Measurements from ENCODE around the gene IZUMO1.

The IZUMO1 gene

GRCh38 chr19:48711106-48711662, 35.5 kb downstream of the IZUMO1 start:
- peak overlapping the region in 1 of 3 experiments; percentile 36 for H3K27ac Mint-ChIP-seq
- TF ChIP-seq CTCF (IDR thresholded peaks at IDR 0.05; ENCODE audit: unreplicated experiment in 3 of 3): no peak
- peaks cover 16% of the 10 kb centered on the region for H3K4me1 Mint-ChIP-seq
- peak overlapping the region; percentile 56 to 75 (median 71) for H3K4me3 Mint-ChIP-seq
- no peaks in the 10 kb centered on the region for H3K27me3 Mint-ChIP-seq (ENCODE audit: low read depth)
- H3K36me3 Mint-ChIP-seq (ENCODE audit: low read depth): peaks cover 14% of the 10 kb centered on the region
- H3K9me3 Mint-ChIP-seq: no peaks in the 10 kb centered on the region

DNA sequence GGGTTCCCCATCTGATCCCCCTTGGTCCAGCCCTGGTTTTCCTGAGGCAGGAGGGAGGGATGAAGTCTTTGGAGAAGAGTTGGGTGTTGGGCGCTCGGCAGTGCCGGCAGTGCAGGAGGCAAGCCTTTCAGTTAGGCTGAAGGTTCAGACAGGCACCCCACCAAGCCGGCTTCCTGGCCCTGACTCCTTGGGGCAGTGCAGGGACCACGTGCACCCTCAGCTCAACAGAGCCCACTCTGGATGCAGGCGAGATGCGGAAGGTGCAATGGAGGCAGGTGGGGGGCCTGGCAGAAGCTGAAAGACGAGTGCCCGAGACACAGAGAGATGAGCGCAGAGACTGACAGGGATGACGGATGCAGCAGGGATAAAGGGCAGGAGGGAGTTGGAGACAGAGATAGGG, 38.2 kb downstream of the IZUMO1 start:
- Mint-ChIP-seq H3K27ac (no peak overlapping the region), H3K4me3 (peak overlapping the region in 1 of 3 experiments; percentile 12), H3K36me3 (ENCODE audit: low read depth) (peaks cover 34% of the 10 kb centered on the region), H3K9me3 (no peaks in the 10 kb centered on the region), H3K27me3 (ENCODE audit: low read depth) (peaks cover 5% of the 10 kb centered on the region), H3K4me1 (peaks cover 6% of the 10 kb centered on the region)
- TF ChIP-seq CTCF (IDR thresholded peaks at IDR 0.05; ENCODE audit: unreplicated experiment in 3 of 3): no peak

- H3K4me1 Mint-ChIP-seq: peaks cover 6% of the 10 kb centered on the region
- peaks cover 43% of the 10 kb centered on the region for H3K36me3 Mint-ChIP-seq (ENCODE audit: low read depth)
- H3K27ac Mint-ChIP-seq: peak overlapping the region in 1 of 3 experiments; percentile 73
- TF ChIP-seq CTCF (IDR thresholded peaks at IDR 0.05; ENCODE audit: unreplicated experiment in 3 of 3): no peak
- H3K9me3 Mint-ChIP-seq: no peaks in the 10 kb centered on the region
- no peak overlapping the region for H3K4me3 Mint-ChIP-seq
- peaks cover 9% of the 10 kb centered on the region for H3K27me3 Mint-ChIP-seq (ENCODE audit: low read depth)
Observed at GRCh38 chr19:48705431-48705830, 41.3 kb downstream of the IZUMO1 start.

GRCh38 chr19:48703316-48703715, 43.4 kb downstream of the IZUMO1 start:
- H3K27ac Mint-ChIP-seq: no peak overlapping the region
- H3K4me1 Mint-ChIP-seq: peaks cover 6% of the 10 kb centered on the region
- TF ChIP-seq CTCF (IDR thresholded peaks at IDR 0.05; ENCODE audit: unreplicated experiment in 3 of 3): no peak
- H3K27me3 Mint-ChIP-seq (ENCODE audit: low read depth): peaks cover 14% of the 10 kb centered on the region
- H3K4me3 Mint-ChIP-seq: no peak overlapping the region
- peaks cover 39% of the 10 kb centered on the region for H3K36me3 Mint-ChIP-seq (ENCODE audit: low read depth)
- no peaks in the 10 kb centered on the region for H3K9me3 Mint-ChIP-seq

GRCh38 chr19:48702701-48703100, 44.0 kb downstream of the IZUMO1 start:
- H3K27ac Mint-ChIP-seq: no peak overlapping the region
- no peak overlapping the region for H3K4me3 Mint-ChIP-seq
- no peak for TF ChIP-seq CTCF (IDR thresholded peaks at IDR 0.05; ENCODE audit: unreplicated experiment in 3 of 3)
- H3K36me3 Mint-ChIP-seq (ENCODE audit: low read depth): peaks cover 39% of the 10 kb centered on the region
- peaks cover 18% of the 10 kb centered on the region for H3K27me3 Mint-ChIP-seq (ENCODE audit: low read depth)
- H3K4me1 Mint-ChIP-seq: peaks cover 6% of the 10 kb centered on the region
- H3K9me3 Mint-ChIP-seq: no peaks in the 10 kb centered on the region

DNA sequence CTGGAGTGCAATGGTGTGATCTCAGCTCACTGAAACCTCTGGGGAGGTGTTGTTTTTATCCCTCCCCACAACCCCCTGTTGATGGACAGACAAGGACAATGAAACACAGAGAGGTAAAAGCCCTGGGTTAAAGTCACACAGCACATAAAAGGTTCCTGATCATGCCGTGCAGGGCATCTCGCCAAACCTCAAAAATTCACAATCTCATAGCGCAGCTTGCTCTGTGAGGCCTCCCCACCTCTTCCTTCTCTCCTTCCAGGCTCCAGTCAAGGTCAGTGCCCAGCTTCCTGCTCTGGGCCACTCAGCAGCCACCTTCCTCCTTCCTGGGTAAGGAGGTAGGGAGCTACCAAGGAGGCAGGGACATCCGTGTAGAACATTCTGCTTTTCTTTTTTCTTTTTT, 48.7 kb downstream of the IZUMO1 start:
- H3K4me3 Mint-ChIP-seq: no peak overlapping the region
- TF ChIP-seq CTCF (IDR thresholded peaks at IDR 0.05; ENCODE audit: unreplicated experiment in 3 of 3): no peak
- peaks cover 4% of the 10 kb centered on the region for H3K4me1 Mint-ChIP-seq
- H3K27me3 Mint-ChIP-seq (ENCODE audit: low read depth): peaks cover 49% of the 10 kb centered on the region
- no peak overlapping the region for H3K27ac Mint-ChIP-seq
- H3K36me3 Mint-ChIP-seq (ENCODE audit: low read depth): peaks cover 19% of the 10 kb centered on the region
- no peaks in the 10 kb centered on the region for H3K9me3 Mint-ChIP-seq
